DND-41 (cell line): Measurements from ENCODE around the gene NPY4R2.
"Not testable (repeated sequence)": the region's sequence is repeated elsewhere in the genome, so short reads cannot be mapped to it uniquely, and the experiment has no call there.

Experiments used
- EZH2 ChIP-seq: IDR thresholded peaks from 3 replicates; pipeline ENCODE4 v1.6.1; 2012; ENCODE audit warnings: borderline replicate concordance, low read depth, mild to moderate bottlenecking, moderate library complexity, low read length, inconsistent platforms; ENCODE audit not compliant: severe bottlenecking
- TF ChIP-seq, protein P1 (sequence below): IDR thresholded peaks from 2 replicates; pipeline ENCODE4 v1.5.1; 2012; ENCODE audit warnings: borderline replicate concordance, low read length, moderate library complexity, mild to moderate bottlenecking; ENCODE audit not compliant: poor library complexity, severe bottlenecking; ENCODE audit errors: extremely low read depth

DNA sequence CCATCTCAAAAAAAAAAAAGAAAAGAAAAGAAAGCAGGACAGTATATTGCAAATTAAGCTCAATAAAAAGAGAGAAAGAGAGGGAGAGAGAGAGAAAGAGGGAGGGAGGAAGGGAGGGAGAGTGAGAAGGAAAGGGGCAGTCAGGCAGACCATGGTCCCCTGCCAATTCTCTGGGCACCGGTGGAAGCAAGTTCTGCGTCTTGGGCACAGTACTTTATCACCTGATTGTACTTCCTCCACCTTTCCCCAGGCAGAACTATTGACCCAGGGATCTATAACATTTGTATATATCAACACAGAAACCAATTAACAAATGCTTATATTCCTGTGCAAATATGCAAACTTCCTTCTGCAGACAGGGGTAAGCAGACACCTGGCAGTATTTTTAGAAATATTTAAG, 22.4 kb downstream of the NPY4R2 start:
- TF ChIP-seq, protein P1, sequence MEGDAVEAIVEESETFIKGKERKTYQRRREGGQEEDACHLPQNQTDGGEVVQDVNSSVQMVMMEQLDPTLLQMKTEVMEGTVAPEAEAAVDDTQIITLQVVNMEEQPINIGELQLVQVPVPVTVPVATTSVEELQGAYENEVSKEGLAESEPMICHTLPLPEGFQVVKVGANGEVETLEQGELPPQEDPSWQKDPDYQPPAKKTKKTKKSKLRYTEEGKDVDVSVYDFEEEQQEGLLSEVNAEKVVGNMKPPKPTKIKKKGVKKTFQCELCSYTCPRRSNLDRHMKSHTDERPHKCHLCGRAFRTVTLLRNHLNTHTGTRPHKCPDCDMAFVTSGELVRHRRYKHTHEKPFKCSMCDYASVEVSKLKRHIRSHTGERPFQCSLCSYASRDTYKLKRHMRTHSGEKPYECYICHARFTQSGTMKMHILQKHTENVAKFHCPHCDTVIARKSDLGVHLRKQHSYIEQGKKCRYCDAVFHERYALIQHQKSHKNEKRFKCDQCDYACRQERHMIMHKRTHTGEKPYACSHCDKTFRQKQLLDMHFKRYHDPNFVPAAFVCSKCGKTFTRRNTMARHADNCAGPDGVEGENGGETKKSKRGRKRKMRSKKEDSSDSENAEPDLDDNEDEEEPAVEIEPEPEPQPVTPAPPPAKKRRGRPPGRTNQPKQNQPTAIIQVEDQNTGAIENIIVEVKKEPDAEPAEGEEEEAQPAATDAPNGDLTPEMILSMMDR: not testable (repeated sequence)
- TF ChIP-seq EZH2: not testable (repeated sequence)
